HG03378 (cell line): ENCODE measurements around the gene TRIM56.
"Not testable (repeated sequence)": the region's sequence is repeated elsewhere in the genome, so short reads cannot be mapped to it uniquely, and the experiment has no call there.

Source experiments
- ATAC-seq: cut with Tn5 transposase; IDR thresholded peaks from one replicate; pipeline ENCODE4 v1.9.1; 2021; ENCODE audit warnings: mild to moderate bottlenecking, moderate library complexity; ENCODE audit not compliant: unreplicated experiment

TRIM56 gene

GRCh38 chr7:101112233-101112632, 27.0 kb downstream of the TRIM56 start:
- ATAC-seq = no peak

GRCh38 chr7:101113140-101113539, 27.9 kb downstream of the TRIM56 start:
- not testable (repeated sequence) for ATAC-seq

- ATAC-seq = no peak
Observed at GRCh38 chr7:101113836-101114235, 28.6 kb downstream of the TRIM56 start.

- no peak for ATAC-seq
Observed at GRCh38 chr7:101114492-101114891, 29.2 kb downstream of the TRIM56 start.

GRCh38 chr7:101115215-101115614, 29.9 kb downstream of the TRIM56 start:
- no peak for ATAC-seq

GRCh38 chr7:101116898-101117297, 31.6 kb downstream of the TRIM56 start:
- ATAC-seq = no peak

GRCh38 chr7:101118856-101119255, 33.6 kb downstream of the TRIM56 start:
- ATAC-seq = no peak

- no peak for ATAC-seq
Observed at GRCh38 chr7:101119876-101120275, 34.6 kb downstream of the TRIM56 start.

- no peak for ATAC-seq
Observed at GRCh38 chr7:101120315-101120714, 35.0 kb downstream of the TRIM56 start.

GRCh38 chr7:101121631-101121990, 36.3 kb downstream of the TRIM56 start:
- ATAC-seq = not testable (repeated sequence)

GRCh38 chr7:101121991-101122932, 37.0 kb downstream of the TRIM56 start:
- no peak for ATAC-seq

GRCh38 chr7:101122933-101123702, 37.8 kb downstream of the TRIM56 start:
- ATAC-seq = no peak

- ATAC-seq = no peak
Observed at GRCh38 chr7:101123703-101124068, 38.4 kb downstream of the TRIM56 start.

- no peak for ATAC-seq
Observed at GRCh38 chr7:101124376-101125056, 39.2 kb downstream of the TRIM56 start.

- ATAC-seq = no peak
Observed at GRCh38 chr7:101125989-101126650, 40.8 kb downstream of the TRIM56 start.

GRCh38 chr7:101126651-101127459, 41.6 kb downstream of the TRIM56 start, which contains the start of gene SERPINE1:
SERPINE1 (plus strand) TSS chr7:101127104; CDS start chr7:101128394, 1,290 bp downstream.
- no peak for ATAC-seq

GRCh38 chr7:101127460-101128039, 42.3 kb downstream of the TRIM56 start:
- no peak for ATAC-seq

GRCh38 chr7:101128040-101128834, 43.0 kb downstream of the TRIM56 start:
- ATAC-seq = no peak
